ENCODE data around the gene COL2A1. TPM values are rescaled to one million over a fixed set of nuclear protein-coding genes. Genes with fewer than 3 reads are reported as not detected.

The COL2A1 gene
- total and polyA plus RNA-seq, 2 donors (not counting 3 experiments of a cell fraction or from before 2014, with no cell fraction given) = not detected

DNA sequence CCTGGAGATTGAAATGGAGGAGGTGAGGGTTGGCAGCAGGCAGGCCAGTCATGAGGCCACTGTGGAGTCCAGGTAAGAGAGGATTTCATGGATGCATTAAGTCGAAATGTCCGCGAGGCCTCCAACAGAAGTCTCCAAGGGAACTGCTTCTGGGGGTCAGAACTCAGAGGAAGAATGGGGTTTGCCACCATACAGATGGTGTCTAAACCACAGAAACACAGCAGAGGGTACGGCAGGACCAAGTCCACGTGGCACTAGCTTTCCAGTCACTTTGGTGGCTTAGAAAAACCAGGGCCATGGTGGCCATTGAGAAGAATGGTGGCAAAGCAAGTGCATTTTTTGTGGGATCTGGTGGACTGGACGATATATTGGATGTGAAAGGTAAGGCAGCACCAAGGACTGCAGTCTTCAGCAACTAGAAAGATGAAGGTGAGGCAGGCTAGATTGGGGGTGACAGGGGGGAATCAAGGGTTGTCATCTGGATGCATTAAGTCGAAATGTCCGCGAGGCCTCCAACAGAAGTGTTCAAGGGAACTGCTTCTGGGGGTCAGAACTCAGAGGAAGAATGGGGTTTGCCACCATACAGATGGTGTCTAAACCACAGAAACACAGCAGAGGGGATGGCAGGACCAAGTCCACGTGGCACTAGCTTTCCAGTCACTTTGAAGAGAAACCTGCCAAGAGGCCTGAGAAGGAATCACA, 63.4 kb downstream of the COL2A1 start:
- Histone ChIP-seq H3K4me2 (ENCODE audit: insufficient read depth, low read length) (no peak overlapping the region), H2AFZ (ENCODE audit: low read depth, low read length) (no peak overlapping the region), H3K4me3 (replicated peaks in 1 of 3; ENCODE audit: insufficient read depth in 1 of 3, low read depth in 1 of 3, low read length in 3 of 3) (no peak overlapping the region), H3K4me1 (ENCODE audit: control insufficient read depth, extremely low read depth, insufficient read depth, low read length) (no peaks in the 10 kb centered on the region), H3K27ac (ENCODE audit: insufficient read depth, low read depth, low read length) (no peak overlapping the region), H3K9me3 (replicated peaks; ENCODE audit: control insufficient read depth, insufficient read depth, low read length) (no peaks in the 10 kb centered on the region), H3K9me1 (replicated peaks; ENCODE audit: control insufficient read depth, extremely low read depth, insufficient read depth, low read length) (no peaks in the 10 kb centered on the region), H3K9ac (replicated peaks; ENCODE audit: extremely low read depth, insufficient read depth, low read length) (no peak overlapping the region), H3K36me3 (ENCODE audit: control insufficient read depth in 2 of 2, extremely low read depth in 1 of 2, insufficient read depth in 2 of 2, low read length in 2 of 2) (no peaks in the 10 kb centered on the region), H3K27me3 (ENCODE audit: control insufficient read depth in 2 of 2, insufficient read depth in 2 of 2, low read length in 2 of 2) (peaks cover 14 to 21% of the 10 kb centered on the region in 2 experiments), H4K20me1 (replicated peaks; ENCODE audit: control insufficient read depth, extremely low read depth, insufficient read depth, low read length) (no peaks in the 10 kb centered on the region), H3K79me2 (ENCODE audit: control insufficient read depth, insufficient read depth, low read length) (no peaks in the 10 kb centered on the region)
- intact Hi-C loops (cut with micrococcal nuclease) = no loop called here
- POLR2A ChIA-PET = no interaction called here
- no TSS peak for BruUV-seq (replicated peaks)
- TF ChIP-seq POLR2A (IDR thresholded peaks at IDR 0.05; ENCODE audit: low read depth, low read length) (no peak), FOS (IDR thresholded peaks at IDR 0.05; ENCODE audit: borderline replicate concordance, insufficient read depth, low read length) (no peak), JUN (IDR thresholded peaks at IDR 0.05; ENCODE audit: borderline replicate concordance, insufficient read depth, insufficient read length, low read depth) (no peak), GATA2 (IDR thresholded peaks at IDR 0.05; ENCODE audit: insufficient read depth, insufficient read length, low read depth, low read length) (no peak), MYC (IDR thresholded peaks at IDR 0.05; ENCODE audit: low read depth, low read length) (no peak), POLR2AphosphoS5 (IDR thresholded peaks at IDR 0.05; ENCODE audit: insufficient read depth, low read depth, low read length) (no peak), EZH2 (IDR thresholded peaks at IDR 0.05; ENCODE audit: borderline replicate concordance, low read depth, low read length, severe bottlenecking) (no peak)
- TF ChIP-seq, protein P1, sequence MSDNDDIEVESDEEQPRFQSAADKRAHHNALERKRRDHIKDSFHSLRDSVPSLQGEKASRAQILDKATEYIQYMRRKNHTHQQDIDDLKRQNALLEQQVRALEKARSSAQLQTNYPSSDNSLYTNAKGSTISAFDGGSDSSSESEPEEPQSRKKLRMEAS (IDR thresholded peaks at IDR 0.05; ENCODE audit: insufficient read depth, insufficient read length) = no peak
- TF ChIP-seq, protein P2, sequence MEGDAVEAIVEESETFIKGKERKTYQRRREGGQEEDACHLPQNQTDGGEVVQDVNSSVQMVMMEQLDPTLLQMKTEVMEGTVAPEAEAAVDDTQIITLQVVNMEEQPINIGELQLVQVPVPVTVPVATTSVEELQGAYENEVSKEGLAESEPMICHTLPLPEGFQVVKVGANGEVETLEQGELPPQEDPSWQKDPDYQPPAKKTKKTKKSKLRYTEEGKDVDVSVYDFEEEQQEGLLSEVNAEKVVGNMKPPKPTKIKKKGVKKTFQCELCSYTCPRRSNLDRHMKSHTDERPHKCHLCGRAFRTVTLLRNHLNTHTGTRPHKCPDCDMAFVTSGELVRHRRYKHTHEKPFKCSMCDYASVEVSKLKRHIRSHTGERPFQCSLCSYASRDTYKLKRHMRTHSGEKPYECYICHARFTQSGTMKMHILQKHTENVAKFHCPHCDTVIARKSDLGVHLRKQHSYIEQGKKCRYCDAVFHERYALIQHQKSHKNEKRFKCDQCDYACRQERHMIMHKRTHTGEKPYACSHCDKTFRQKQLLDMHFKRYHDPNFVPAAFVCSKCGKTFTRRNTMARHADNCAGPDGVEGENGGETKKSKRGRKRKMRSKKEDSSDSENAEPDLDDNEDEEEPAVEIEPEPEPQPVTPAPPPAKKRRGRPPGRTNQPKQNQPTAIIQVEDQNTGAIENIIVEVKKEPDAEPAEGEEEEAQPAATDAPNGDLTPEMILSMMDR (IDR thresholded peaks at IDR 0.05; ENCODE audit: extremely low read depth in 1 of 2, insufficient read depth in 1 of 2, low read depth in 1 of 2, low read length in 2 of 2) = no peak
- FAIRE-seq (no peak), DNase-seq (ENCODE audit: low read depth, low spot score) (no peak)
- dilution Hi-C loops (cut with MboI; ENCODE audit: extremely low pct_ligation_motif_present, low sequenced_read_pairs) = no loop called here
- CTCF ChIA-PET = interaction anchor here (1.1 to 2.1 kb wide), 2 partner anchors 9 to 35 kb away, joined by 4 to 9 read pairs; no protein-coding TSS in a partner anchor

Measured in endothelial cell of umbilical vein (primary cell).